ENCODE measurements around the gene SPRED2.

The SPRED2 gene

GRCh38 chr2:65370387-65371073 lies 61.9 kb downstream of the SPRED2 start:
- TF ChIP-seq CTCF (IDR thresholded peaks at IDR 0.05; ENCODE audit: low read depth, low read length), result no peak
- TF ChIP-seq POLR2A (IDR thresholded peaks at IDR 0.05; ENCODE audit: extremely low read depth, insufficient read length), result no peak
- TF ChIP-seq MYC (IDR thresholded peaks at IDR 0.05; ENCODE audit: low read depth, low read length), result peak; percentile 63
- peak; percentile 71 for TF ChIP-seq MAX (IDR thresholded peaks at IDR 0.05; ENCODE audit: low read depth, low read length)
- no peak overlapping the region for H3K4me3 ChIP-seq (ENCODE audit: low read depth, low read length)
- peak; percentile 89 for DNase-seq (ENCODE audit: low read depth)

GRCh38 chr2:65369980-65370379 lies 62.4 kb downstream of the SPRED2 start:
- DNase-seq (ENCODE audit: low read depth), result no peak
- H3K4me3 ChIP-seq (ENCODE audit: low read depth, low read length), result no peak overlapping the region
- no peak for TF ChIP-seq POLR2A (IDR thresholded peaks at IDR 0.05; ENCODE audit: extremely low read depth, insufficient read length)
- no peak for TF ChIP-seq CTCF (IDR thresholded peaks at IDR 0.05; ENCODE audit: low read depth, low read length)
- no peak for TF ChIP-seq MYC (IDR thresholded peaks at IDR 0.05; ENCODE audit: low read depth, low read length)
- no peak for TF ChIP-seq MAX (IDR thresholded peaks at IDR 0.05; ENCODE audit: low read depth, low read length)

- TF ChIP-seq MAX (IDR thresholded peaks at IDR 0.05; ENCODE audit: low read depth, low read length) (no peak), MYC (IDR thresholded peaks at IDR 0.05; ENCODE audit: low read depth, low read length) (no peak), CTCF (IDR thresholded peaks at IDR 0.05; ENCODE audit: low read depth, low read length) (no peak), POLR2A (IDR thresholded peaks at IDR 0.05; ENCODE audit: extremely low read depth, insufficient read length) (no peak)
- no peak overlapping the region for H3K4me3 ChIP-seq (ENCODE audit: low read depth, low read length)
- DNase-seq (ENCODE audit: low read depth), result no peak
Observed at GRCh38 chr2:65369574-65369973, 62.8 kb downstream of the SPRED2 start.

- no peak for TF ChIP-seq MYC (IDR thresholded peaks at IDR 0.05; ENCODE audit: low read depth, low read length)
- TF ChIP-seq MAX (IDR thresholded peaks at IDR 0.05; ENCODE audit: low read depth, low read length), result no peak
- TF ChIP-seq CTCF (IDR thresholded peaks at IDR 0.05; ENCODE audit: low read depth, low read length), result no peak
- TF ChIP-seq POLR2A (IDR thresholded peaks at IDR 0.05; ENCODE audit: extremely low read depth, insufficient read length), result no peak
- no peak overlapping the region for H3K4me3 ChIP-seq (ENCODE audit: low read depth, low read length)
- no peak for DNase-seq (ENCODE audit: low read depth)
Observed at GRCh38 chr2:65368468-65368867, 63.9 kb downstream of the SPRED2 start.

GRCh38 chr2:65367524-65367923 lies 64.9 kb downstream of the SPRED2 start:
- H3K4me3 ChIP-seq (ENCODE audit: low read depth, low read length), result no peak overlapping the region
- peak; percentile 90 for DNase-seq (ENCODE audit: low read depth)
- TF ChIP-seq POLR2A (IDR thresholded peaks at IDR 0.05; ENCODE audit: extremely low read depth, insufficient read length) (no peak), MYC (IDR thresholded peaks at IDR 0.05; ENCODE audit: low read depth, low read length) (no peak), MAX (IDR thresholded peaks at IDR 0.05; ENCODE audit: low read depth, low read length) (0 out of 2 replicates have a peak, but pooled peaks have one; percentile 27)

GRCh38 chr2:65366595-65367125 lies 65.7 kb downstream of the SPRED2 start:
- H3K4me3 ChIP-seq (ENCODE audit: low read depth, low read length), result peak overlapping the region; percentile 2
- TF ChIP-seq MAX (IDR thresholded peaks at IDR 0.05; ENCODE audit: low read depth, low read length) (peak; percentile 43; the same call in 1 of the 2 replicates), CTCF (IDR thresholded peaks at IDR 0.05; ENCODE audit: low read depth, low read length) (no peak)
- peak; percentile 96 for DNase-seq (ENCODE audit: low read depth)
